HepG2 (cell line): ENCODE results near the gene SAXO1. TPM values are rescaled to one million over a fixed set of nuclear protein-coding genes. Genes with fewer than 3 reads are reported as not detected.

Experiments used
- ATAC-seq: fragments of 200-7000 bp; cut with Tn5 transposase; 3 replicates; pipeline ENCODE4 v1.9.1; 2020; ENCODE audit warnings: mild to moderate bottlenecking, moderate library complexity
- BruUV-seq: library from RNA; stranded (reverse); fragments of 400-500 nt; replicated peaks from 2 replicates; lab custom pipeline; 2021; lab: Mats Ljungman, UMichigan
- CTCF ChIA-PET: fragments of 300-600 bp; formaldehyde crosslinking; extraction: SDS; loops from one replicate; lab custom pipeline; 2021; ENCODE audit warnings: low total read pairs, inconsistent platforms, low intra/inter-chr PET ratio; lab: Yijun Ruan, JAX
- POLR2A ChIA-PET: fragments of 350-600 bp; sonication (Branson Sonifier 250); formaldehyde crosslinking; loops from one replicate; lab custom pipeline; 2020; ENCODE audit warnings: antibody characterized with exemption, inconsistent platforms; lab: Yijun Ruan, JAX
- DNase-seq: peaks from one replicate; pipeline ENCODE4 v3.0.0-alpha.2; 2015; ENCODE audit warnings: low spot score
- FAIRE-seq: peaks from 3 replicates; lab custom pipeline; 2011; peaks lifted over from hg19 to GRCh38; lab: Jason Lieb, UNC
- H2AFZ ChIP-seq: one replicate; pipeline ENCODE4 v1.6.1; 2011; ENCODE audit warnings: low read length, inconsistent platforms
- H3K27ac ChIP-seq: fragments of 300-600 bp; 3 replicates; pipeline ENCODE4 v1.8.0; 2011; ENCODE audit warnings: mixed run types, mild to moderate bottlenecking, mixed read lengths, low read length, inconsistent platforms; ENCODE audit not compliant: insufficient read depth; ENCODE audit errors: extremely low read length
- H3K27me3 ChIP-seq, 2 experiments: fragments of 200-600 bp in 1 of 2; 2 replicates in 1 of 2; 3 replicates in 1 of 2; pipeline versions ENCODE4 v1.6.0 to v1.8.0; 2011; ENCODE audit warnings: low read length in 2 of 2, mild to moderate bottlenecking in 2 of 2, moderate library complexity in 2 of 2, inconsistent platforms in 1 of 2; ENCODE audit not compliant: insufficient read depth in 2 of 2, control insufficient read depth in 1 of 2
- H3K36me3 ChIP-seq, 2 experiments: fragments of 200-600 bp in 1 of 2; replicated peaks in 1 of 2; 2 replicates in 1 of 2; 3 replicates in 1 of 2; pipeline versions ENCODE4 v1.5.1 to v1.8.0; 2011; ENCODE audit warnings: low read length in 2 of 2, inconsistent platforms in 1 of 2; ENCODE audit not compliant: insufficient read depth in 2 of 2, control insufficient read depth in 1 of 2
- H3K4me1 ChIP-seq: 2 replicates; pipeline ENCODE4 v1.5.1; 2012; ENCODE audit warnings: low read length, inconsistent platforms; ENCODE audit not compliant: insufficient read depth
- H3K4me2 ChIP-seq: 2 replicates; pipeline ENCODE4 v1.6.0; 2011; ENCODE audit warnings: low read depth, low read length, inconsistent platforms
- H3K4me3 ChIP-seq, 3 experiments: fragments of 200-600 bp in 1 of 3; sonication (generic), shearing (Covaris generic) in 1 of 3; replicated peaks in 1 of 3; 2 replicates each; pipeline ENCODE4 v1.5.1; 2011 to 2016; ENCODE audit warnings: low read length in 3 of 3, inconsistent platforms in 2 of 3, low read depth in 2 of 3, mild to moderate bottlenecking in 2 of 3, control low read depth in 1 of 3, mixed read lengths in 1 of 3; ENCODE audit not compliant: insufficient read depth in 1 of 3
- H3K79me2 ChIP-seq: one replicate; pipeline ENCODE4 v1.6.1; 2011; ENCODE audit warnings: low read length, inconsistent platforms; ENCODE audit not compliant: insufficient read depth
- H3K9ac ChIP-seq: 2 replicates; pipeline ENCODE4 v1.6.0; 2011; ENCODE audit warnings: mild to moderate bottlenecking, low read depth, low read length, inconsistent platforms; ENCODE audit not compliant: insufficient read depth
- H3K9me3 ChIP-seq: 2 replicates; pipeline ENCODE4 v1.5.1; 2012; ENCODE audit warnings: mild to moderate bottlenecking, low read length
- H4K20me1 ChIP-seq: 2 replicates; pipeline ENCODE4 v1.6.0; 2011; ENCODE audit warnings: inconsistent platforms, mild to moderate bottlenecking, low read length, moderate library complexity; ENCODE audit not compliant: insufficient read depth
- AHDC1 ChIP-seq: sonication (generic); formaldehyde crosslinking; IDR thresholded peaks from 2 replicates; pipeline ENCODE4 v1.5.1; 2020; ENCODE audit warnings: mild to moderate bottlenecking, missing genetic modification reagents, borderline replicate concordance
- BCL3 ChIP-seq: sonication (generic); formaldehyde crosslinking; IDR thresholded peaks from 2 replicates; pipeline ENCODE4 v1.5.1; 2020; ENCODE audit warnings: mild to moderate bottlenecking, missing genetic modification reagents, moderate library complexity
- CTCF ChIP-seq: sonication (generic); formaldehyde crosslinking; IDR thresholded peaks from 2 replicates; pipeline ENCODE4 v1.5.0; 2020; ENCODE audit warnings: mild to moderate bottlenecking, missing genetic modification reagents, moderate library complexity
- GATAD2A ChIP-seq: IDR thresholded peaks from 2 replicates; pipeline ENCODE4 v1.6.1; 2016
- NR0B2 ChIP-seq: sonication (generic); formaldehyde crosslinking; IDR thresholded peaks from 2 replicates; pipeline ENCODE4 v1.4.0; 2020; ENCODE audit warnings: mild to moderate bottlenecking, missing genetic modification reagents
- YEATS2 ChIP-seq: sonication (generic); formaldehyde crosslinking; IDR thresholded peaks from 2 replicates; pipeline ENCODE4 v1.4.0; 2020; ENCODE audit warnings: missing genetic modification reagents, borderline replicate concordance
- YEATS4 ChIP-seq: sonication (generic); formaldehyde crosslinking; IDR thresholded peaks from 2 replicates; pipeline ENCODE4 v1.4.0; 2020; ENCODE audit warnings: missing genetic modification reagents, borderline replicate concordance
- ZKSCAN8 ChIP-seq: IDR thresholded peaks from 2 replicates; pipeline ENCODE4 v1.6.1; 2016; ENCODE audit warnings: borderline replicate concordance, missing genetic modification reagents, missing compliant biosample characterization
- ZNF205 ChIP-seq: IDR thresholded peaks from 2 replicates; pipeline ENCODE4 v1.6.1; 2018; ENCODE audit warnings: missing biosample characterization, missing genetic modification reagents
- ZNF431 ChIP-seq: sonication (generic); formaldehyde crosslinking; IDR thresholded peaks from 2 replicates; pipeline ENCODE4 v1.9.0; 2022; ENCODE audit warnings: missing genetic modification reagents, low read depth, mild to moderate bottlenecking, borderline replicate concordance
- ZNF577 ChIP-seq: sonication (generic); formaldehyde crosslinking; IDR thresholded peaks from 2 replicates; pipeline ENCODE4 v1.4.0; 2020; ENCODE audit warnings: mild to moderate bottlenecking, low read depth, missing genetic modification reagents, borderline replicate concordance
- whole genome bisulfite sequencing: methylation state at CpG from one replicate; pipeline ENCODE4 v1.1.6; 2017; ENCODE audit warnings: low lambda C conversion rate; 5-methylcytosine and 5-hydroxymethylcytosine counted together
- in situ Hi-C: cut with HindIII; loops from 2 replicates; pipeline ENCODE4 v1.10.0; 2017; ENCODE audit warnings: low pct_unique_long_range_greater_than_20kb; ENCODE audit not compliant: extremely low pct_ligation_motif_present
- intact Hi-C: fragments of 100-400 bp; cut with micrococcal nuclease; formaldehyde crosslinking; loops from one replicate; pipeline ENCODE4 v1.10.0; 2022; ENCODE audit not compliant: unreplicated experiment
- polyA plus RNA-seq, 8 experiments: library from polyadenylated mRNA; depleted of rRNA in 3 of 8; stranded (reverse) in 7 of 8; unstranded in 1 of 8; fragments of >200 nt; fragmentation: Illumina TruSeq in 4 of 8; extraction: Trizol in 4 of 8; gene quantifications; 2 replicates each; pipeline versions ENCODE4 v1.2.1 to v1.2.3, GENCODE V29; 2011 to 2016; ENCODE audit warnings: low read depth in 4 of 8, missing spikeins in 1 of 8, mixed read lengths in 1 of 8; ENCODE audit not compliant: insufficient read depth in 1 of 8
- total RNA-seq, 5 experiments: library from RNA; depleted of rRNA; stranded (reverse); fragments of >200 nt; fragmentation: Illumina TruSeq; extraction: Trizol; gene quantifications; 2 replicates each; pipeline ENCODE4 v1.2.3, GENCODE V29; 2016; ENCODE audit warnings: low read depth in 1 of 5

Gene SAXO1
- total and polyA plus RNA-seq, 2 of the 13 experiments (the other 11 are each of a cell fraction or from before 2014, with no cell fraction given): not detected

- Histone ChIP-seq H3K9me3 (no peaks in the 10 kb centered on the region), H3K9ac (no peak overlapping the region), H4K20me1 (no peaks in the 10 kb centered on the region), H3K27ac (no peak overlapping the region), H2AFZ (no peak overlapping the region), H3K4me3 (no peak overlapping the region), H3K4me2 (no peak overlapping the region), H3K36me3 (no peaks in the 10 kb centered on the region), H3K4me1 (no peaks in the 10 kb centered on the region), H3K27me3 (peaks cover 0 to 1% of the 10 kb centered on the region in 2 experiments; a peak in 1 of 5 replicates), H3K79me2 (no peaks in the 10 kb centered on the region)
- FAIRE-seq: no peak
- BruUV-seq: no TSS peak
- intact Hi-C loops (no loop called here), in situ Hi-C loops (no loop called here)
- no peak for ATAC-seq
- POLR2A ChIA-PET: no interaction called here
- 29% methylated on average over 8 of the region's 10 CpGs for WGBS
- no peak for DNase-seq
- TF ChIP-seq ZNF205: no peak
- no peak for TF ChIP-seq GATAD2A (CRISPR knock-in tag)
- no peak for TF ChIP-seq AHDC1 (CRISPR knock-in tag)
- TF ChIP-seq YEATS4: no peak
- no peak for TF ChIP-seq CTCF
- TF ChIP-seq BCL3 (CRISPR knock-in tag): no peak
- no peak for TF ChIP-seq ZNF431 (CRISPR knock-in tag)
- no peak for TF ChIP-seq ZKSCAN8 (CRISPR knock-in tag)
- no peak for TF ChIP-seq YEATS2 (CRISPR knock-in tag)
- TF ChIP-seq NR0B2: no peak
- no peak for TF ChIP-seq ZNF577 (CRISPR knock-in tag)
- CTCF ChIA-PET: no interaction called here
These were observed 38.6 kb downstream of the SAXO1 start for GRCh38 chr9:18994263-18994916.
